H1 (cell line): ENCODE measurements around the gene SMC3. TPM values are rescaled to one million over a fixed set of nuclear protein-coding genes. Genes with fewer than 3 reads are reported as not detected.

Source experiments
- CTCF ChIA-PET: fragments of 300-600 bp; sonication (Branson Sonifier 250); formaldehyde crosslinking; loops from one replicate; lab custom pipeline; 2021; ENCODE audit not compliant: partially characterized antibody; lab: Charles Lee
- POLR2A ChIA-PET: fragments of 300-600 bp; sonication (Branson Sonifier 250); formaldehyde crosslinking; loops from one replicate; lab custom pipeline; 2021; ENCODE audit warnings: inconsistent platforms; ENCODE audit not compliant: partially characterized antibody; lab: Charles Lee
- DNase-seq, 2 experiments: peaks; one replicate each; pipeline versions ENCODE4 v3.0.0 to v3.0.0-alpha.2; 2010 to 2022; ENCODE audit warnings: low spot score in 2 of 2, low read depth in 1 of 2, mixed read lengths in 1 of 2
- FAIRE-seq: peaks from 2 replicates; lab custom pipeline; 2011; peaks lifted over from hg19 to GRCh38; lab: Jason Lieb, UNC
- H2AFZ ChIP-seq: 2 replicates; pipeline ENCODE4 v1.8.1; 2012; ENCODE audit warnings: low read length, inconsistent platforms
- H2AK5ac ChIP-seq: 2 replicates; pipeline ENCODE4 v1.6.1; 2013; ENCODE audit warnings: low read depth, low read length
- H2BK120ac ChIP-seq: replicated peaks from 2 replicates; pipeline ENCODE3; 2013; ENCODE audit warnings: low read depth, low read length, inconsistent platforms
- H2BK12ac ChIP-seq: 2 replicates; pipeline ENCODE4 v1.6.1; 2013; ENCODE audit warnings: low read depth, low read length
- H2BK15ac ChIP-seq: 2 replicates; pipeline ENCODE4 v1.6.1; 2013; ENCODE audit warnings: low read length
- H2BK20ac ChIP-seq: 2 replicates; pipeline ENCODE4 v1.6.1; 2013; ENCODE audit warnings: low read length
- H2BK5ac ChIP-seq: 2 replicates; pipeline ENCODE4 v1.6.1; 2013; ENCODE audit warnings: low read depth, low read length
- H3K14ac ChIP-seq: 2 replicates; pipeline ENCODE4 v1.6.1; 2013; ENCODE audit warnings: inconsistent platforms; ENCODE audit not compliant: insufficient read length
- H3K18ac ChIP-seq: 2 replicates; pipeline ENCODE4 v1.6.1; 2013; ENCODE audit warnings: low read length; ENCODE audit errors: extremely low read depth
- H3K23ac ChIP-seq: 2 replicates; pipeline ENCODE4 v1.6.1; 2013; ENCODE audit warnings: inconsistent platforms; ENCODE audit not compliant: insufficient read length
- H3K23me2 ChIP-seq: 2 replicates; pipeline ENCODE4 v1.6.1; 2013; ENCODE audit warnings: low read depth, low read length
- H3K27ac ChIP-seq: 2 replicates; pipeline ENCODE4 v1.6.1; 2011; ENCODE audit warnings: low read depth, low read length, inconsistent platforms
- H3K27me3 ChIP-seq, 4 experiments: replicated peaks in 1 of 4; 1 replicate in 1 of 4; 2 replicates in 3 of 4; pipeline versions ENCODE4 v1.6.1 to v1.8.1; 2011 to 2013; ENCODE audit warnings: low read length in 3 of 4, mild to moderate bottlenecking in 3 of 4, inconsistent platforms in 2 of 4, mixed read lengths in 2 of 4, moderate library complexity in 1 of 4; ENCODE audit not compliant: control insufficient read depth in 3 of 4, insufficient read depth in 3 of 4; ENCODE audit errors: extremely low read depth in 1 of 4
- H3K36me3 ChIP-seq, 4 experiments: 2 replicates each; pipeline versions ENCODE4 v1.6.1 to v1.8.1; 2011 to 2013; ENCODE audit warnings: mild to moderate bottlenecking in 4 of 4, low read length in 3 of 4, moderate library complexity in 2 of 4, control low read depth in 1 of 4, inconsistent platforms in 1 of 4; ENCODE audit not compliant: insufficient read depth in 4 of 4, control insufficient read depth in 2 of 4
- H3K4ac ChIP-seq: replicated peaks from 2 replicates; pipeline ENCODE3; 2013; ENCODE audit warnings: low read length, low read depth, mixed read lengths, inconsistent platforms; ENCODE audit not compliant: insufficient read length
- H3K4me1 ChIP-seq, 4 experiments: replicated peaks in 1 of 4; 1 replicate in 1 of 4; 2 replicates in 3 of 4; pipeline versions ENCODE4 v1.6.1 to v1.8.1; 2011 to 2013; ENCODE audit warnings: low read length in 3 of 4, inconsistent platforms in 2 of 4, mixed read lengths in 1 of 4; ENCODE audit not compliant: insufficient read depth in 4 of 4, control insufficient read depth in 3 of 4
- H3K4me2 ChIP-seq, 2 experiments: 2 replicates each; pipeline versions ENCODE4 v1.6.1 to v1.8.1; 2011 to 2013; ENCODE audit warnings: low read depth in 2 of 2, low read length in 2 of 2, control low read depth in 1 of 2, inconsistent platforms in 1 of 2, mild to moderate bottlenecking in 1 of 2; ENCODE audit not compliant: insufficient read depth in 1 of 2
- H3K4me3 ChIP-seq, 4 experiments: fragments of 200-600, 300-600 bp in 1 of 4; sonication (generic), shearing (Covaris generic), sonication (Bioruptor Twin) in 1 of 4; 2 replicates each; pipeline versions ENCODE4 v1.5.1 to v1.8.1; 2011 to 2016; ENCODE audit warnings: low read length in 4 of 4, low read depth in 3 of 4, control low read depth in 2 of 4, inconsistent platforms in 2 of 4, mild to moderate bottlenecking in 2 of 4, mixed read lengths in 1 of 4, moderate library complexity in 1 of 4; ENCODE audit not compliant: insufficient read depth in 2 of 4; ENCODE audit errors: extremely low read depth in 1 of 4
- H3K56ac ChIP-seq: replicated peaks from 2 replicates; pipeline ENCODE3; 2013; ENCODE audit warnings: low read depth, mild to moderate bottlenecking, mixed read lengths, low read length, inconsistent platforms; ENCODE audit not compliant: insufficient read length
- H3K79me1 ChIP-seq: 2 replicates; pipeline ENCODE4 v1.6.1; 2013; ENCODE audit warnings: low read depth, low read length, control low read depth
- H3K79me2 ChIP-seq, 2 experiments: 2 replicates each; pipeline versions ENCODE4 v1.6.1 to v1.8.1; 2012 to 2013; ENCODE audit warnings: low read length in 2 of 2, mild to moderate bottlenecking in 2 of 2, inconsistent platforms in 1 of 2; ENCODE audit not compliant: insufficient read depth in 2 of 2, control insufficient read depth in 1 of 2
- H3K9ac ChIP-seq, 4 experiments: replicated peaks in 1 of 4; 1 replicate in 1 of 4; 2 replicates in 3 of 4; pipeline versions ENCODE4 v1.6.1 to v1.8.1; 2011 to 2013; ENCODE audit warnings: low read depth in 3 of 4, low read length in 3 of 4, control low read depth in 2 of 4, mild to moderate bottlenecking in 2 of 4, moderate library complexity in 2 of 4, inconsistent platforms in 1 of 4; ENCODE audit errors: extremely low read depth in 1 of 4
- H3K9me3 ChIP-seq, 2 experiments: 2 replicates each; pipeline versions ENCODE4 v1.6.1 to v1.8.1; 2012 to 2013; ENCODE audit warnings: mild to moderate bottlenecking in 2 of 2, moderate library complexity in 2 of 2, control low read depth in 1 of 2, inconsistent platforms in 1 of 2, low read depth in 1 of 2, low read length in 1 of 2, mixed read lengths in 1 of 2; ENCODE audit not compliant: insufficient read depth in 2 of 2
- H4K20me1 ChIP-seq, 2 experiments: replicated peaks in 1 of 2; 2 replicates each; pipeline versions ENCODE3 to v1.8.1; 2011 to 2013; ENCODE audit warnings: inconsistent platforms in 2 of 2, low read length in 2 of 2, mild to moderate bottlenecking in 1 of 2; ENCODE audit not compliant: insufficient read depth in 2 of 2, control insufficient read depth in 1 of 2
- H4K5ac ChIP-seq: 2 replicates; pipeline ENCODE4 v1.6.1; 2013; ENCODE audit warnings: low read length, low read depth, mixed read lengths, inconsistent platforms; ENCODE audit not compliant: insufficient read length
- H4K8ac ChIP-seq: 2 replicates; pipeline ENCODE4 v1.8.0; 2013; ENCODE audit warnings: mild to moderate bottlenecking, moderate library complexity, low read length, inconsistent platforms; ENCODE audit not compliant: insufficient read depth; ENCODE audit errors: extremely low read depth
- H4K91ac ChIP-seq: replicated peaks from 2 replicates; pipeline ENCODE3; 2013; ENCODE audit warnings: low read length, mixed read lengths, inconsistent platforms; ENCODE audit not compliant: insufficient read length
- CEBPB ChIP-seq: IDR thresholded peaks from 2 replicates; pipeline ENCODE4 v1.6.1; 2012; ENCODE audit warnings: low read depth, low read length
- CREB1 ChIP-seq: IDR thresholded peaks from 2 replicates; pipeline ENCODE4 v1.6.1; 2012; ENCODE audit warnings: inconsistent platforms
- EGR1 ChIP-seq: IDR thresholded peaks from 2 replicates; pipeline ENCODE4 v1.6.1; 2011; ENCODE audit warnings: low read depth, low read length, borderline replicate concordance
- EP300 ChIP-seq, 2 experiments: IDR thresholded peaks; 1 replicate in 1 of 2; 2 replicates in 1 of 2; pipeline ENCODE4 v1.6.1; 2011 to 2012; ENCODE audit warnings: low read depth in 2 of 2, low read length in 2 of 2, mild to moderate bottlenecking in 2 of 2, borderline replicate concordance in 1 of 2, inconsistent platforms in 1 of 2, moderate library complexity in 1 of 2
- EZH2 ChIP-seq: fragments of 200-600 bp; sonication (generic); IDR thresholded peaks from 2 replicates; pipeline ENCODE4 v1.7.1; 2012; ENCODE audit warnings: low read depth, mild to moderate bottlenecking, moderate library complexity, low read length, inconsistent platforms; ENCODE audit not compliant: severe bottlenecking
- PHF8 ChIP-seq: fragments of 200-600 bp; sonication (generic); conservative IDR thresholded peaks from 2 replicates; pipeline ENCODE4 v1.7.1; 2012; ENCODE audit warnings: low read depth, mild to moderate bottlenecking, inconsistent platforms, low read length, moderate library complexity
- SIN3A ChIP-seq, 2 experiments: IDR thresholded peaks in 1 of 2; conservative IDR thresholded peaks in 1 of 2; 2 replicates each; pipeline ENCODE4 v1.6.1; 2011 to 2012; ENCODE audit warnings: low read length in 2 of 2, improper control_type of control experiment in 1 of 2, low read depth in 1 of 2, mild to moderate bottlenecking in 1 of 2
- SP2 ChIP-seq: IDR thresholded peaks from 2 replicates; pipeline ENCODE4 v1.6.1; 2012; ENCODE audit warnings: mild to moderate bottlenecking, low read length, inconsistent platforms
- TCF12 ChIP-seq: IDR thresholded peaks from 2 replicates; pipeline ENCODE4 v1.6.1; 2011; ENCODE audit warnings: low read depth, mild to moderate bottlenecking, low read length
- TEAD4 ChIP-seq: IDR thresholded peaks from 2 replicates; pipeline ENCODE4 v1.6.1; 2012; ENCODE audit warnings: low read depth, low read length, inconsistent platforms, mixed read lengths
- ZNF274 ChIP-seq: IDR thresholded peaks from 2 replicates; pipeline ENCODE4 v1.7.0; 2012; ENCODE audit warnings: low read length, borderline replicate concordance; ENCODE audit errors: extremely low read depth
- WGBS, 2 experiments: shearing (Covaris generic) in 1 of 2; methylation state at CpG; one replicate each; pipeline versions ENCODE4 v1.1.6 to v1.1.7; 2013 to 2015; ENCODE audit warnings: low lambda C conversion rate in 2 of 2, mixed read lengths in 2 of 2, inconsistent platforms in 1 of 2, low coverage in 1 of 2, missing lambda C conversion rate in 1 of 2; ENCODE audit not compliant: insufficient replicate concordance in 2 of 2, insufficient coverage in 1 of 2, insufficient read length in 1 of 2; ENCODE audit errors: extremely low coverage in 1 of 2, missing lambda C conversion rate in 1 of 2; 5-methylcytosine and 5-hydroxymethylcytosine counted together
- polyA plus RNA-seq, 7 experiments: library from polyadenylated mRNA; depleted of rRNA in 3 of 7; stranded (reverse) in 5 of 7; unstranded in 2 of 7; fragments of >200 nt in 5 of 7; fragments of 200-250 nt in 2 of 7; gene quantifications; 1 replicate in 5 of 7; 2 replicates in 1 of 7; 4 replicates in 1 of 7; pipeline versions ENCODE4 v1.2.1 to v1.2.3, GENCODE V29; 2011 to 2013; ENCODE audit warnings: missing spikeins in 2 of 7, mixed read lengths in 2 of 7
- total RNA-seq: library from RNA; stranded (reverse); fragmentation: NEBNext Ultra II Directional; extraction: Animal tissue kit (Norgen Biotek cat#: 25700); gene quantifications from 2 replicates; pipeline ENCODE4 v1.2.1, GENCODE V29; 2021

Gene SMC3
- total and polyA plus RNA-seq, 2 of the 8 experiments (the other 6 are each of a cell fraction or from before 2014, with no cell fraction given): 12.7 to 93.4 TPM

- H2BK12ac ChIP-seq: peak within 1 kb of the TSS; percentile 56
- H3K56ac ChIP-seq: no peak within 1 kb of the TSS
- H3K23ac ChIP-seq: no peak within 1 kb of the TSS
- H3K9ac ChIP-seq: no peak within 1 kb of the TSS
- H4K91ac ChIP-seq: no peak within 1 kb of the TSS
- H3K4me2 ChIP-seq: peak within 1 kb of the TSS; percentile 99
- FAIRE-seq (no peak), DNase-seq (peak in 1 of 2 experiments; percentile 75)
- H2AK5ac ChIP-seq: no peak within 1 kb of the TSS
- H3K27me3 ChIP-seq: peaks cover 30 to 47% (median 40%) of the 10 kb centered on the region in 4 experiments
- peak within 1 kb of the TSS; percentile 35 to 70 (median 48) for H3K4me3 ChIP-seq
- H3K14ac ChIP-seq: no peak within 1 kb of the TSS
- peak within 1 kb of the TSS; percentile 62; the same call in 1 of the 2 replicates for H3K18ac ChIP-seq
- no peaks in the 10 kb centered on the region for H3K9me3 ChIP-seq
- peaks cover 10% of the 10 kb centered on the region for H3K23me2 ChIP-seq
- H3K27ac ChIP-seq: no peak within 1 kb of the TSS
- no peak within 1 kb of the TSS for H3K4ac ChIP-seq
- H3K4me1 ChIP-seq: peaks cover 3 to 19% (median 7%) of the 10 kb centered on the region in 4 experiments; a peak in 6 of 7 replicates
- no peaks in the 10 kb centered on the region; a peak in 1 of 8 replicates for H3K36me3 ChIP-seq
- H3K79me1 ChIP-seq: no peaks in the 10 kb centered on the region
- CTCF ChIA-PET: interaction anchor here (0.6 to 2.3 kb wide), 7 partner anchors 11 to 37 kb away, joined by 3 to 8 read pairs (median 4); no protein-coding TSS in a partner anchor
- H4K20me1 ChIP-seq: no peaks in the 10 kb centered on the region
- 0% methylated on average over 42 of the region's 106 CpGs; no CpG with 5 or more reads in 1 of the 2 experiments for WGBS, 2 experiments
- H3K79me2 ChIP-seq: no peaks in the 10 kb centered on the region
- POLR2A ChIA-PET: interaction anchor here (0.7 to 1.7 kb wide), 9 partner anchors 11 to 275 kb away, joined by 3 to 5 read pairs (median 3); partner anchors contain the start of gene PDCD4
- H4K5ac ChIP-seq: no peak within 1 kb of the TSS
- no peak within 1 kb of the TSS for H2BK120ac ChIP-seq
- H2BK20ac ChIP-seq: no peak within 1 kb of the TSS
- no peak within 1 kb of the TSS for H2BK5ac ChIP-seq
- peak within 1 kb of the TSS; percentile 13; the same call in 1 of the 2 replicates for H2BK15ac ChIP-seq
- H2AFZ ChIP-seq: peak within 1 kb of the TSS; percentile 76; the same call in 1 of the 2 replicates
- H4K8ac ChIP-seq: no peak within 1 kb of the TSS
- no peak for TF ChIP-seq PHF8
- no peak for TF ChIP-seq SP2
- TF ChIP-seq EP300 (IDR thresholded peaks at IDR 0.05; ENCODE audit: borderline replicate concordance in 1 of 2, low read depth in 2 of 2, low read length in 2 of 2): no peak
- no peak for TF ChIP-seq CEBPB
- TF ChIP-seq CREB1: no peak
- peak; percentile 63 for TF ChIP-seq EZH2
- TF ChIP-seq SIN3A (conservative IDR thresholded peaks at IDR 0.05 in 1 of 2, IDR thresholded peaks at IDR 0.05 in 1 of 2; ENCODE audit: low read depth in 1 of 2, low read length in 2 of 2): 0 out of 4 replicates have a peak, but pooled peaks of 1 of the 2 experiments have one; percentile 22
- TF ChIP-seq TCF12: no peak
- TF ChIP-seq TEAD4: no peak; the same call in 1 of the 2 replicates
- TF ChIP-seq EGR1: peak; percentile 71; the same call in 1 of the 2 replicates
- TF ChIP-seq ZNF274: no peak
These were observed 76.4 kb downstream of the SMC3 start, which contains the start of gene RBM20 for GRCh38 chr10:110643653-110644597. Gene RBM20 (plus strand): TSS chr10:110644336. CDS start chr10:110644455, 119 bp downstream.
